Breast epithelium (tissue), 3 donors: Measurements from ENCODE around the gene MARCHF11.

Experiments
- POLR2A ChIP-seq: fragments of 450-650 bp; IDR thresholded peaks from one replicate; pipeline ENCODE4 v1.6.1; 2016; ENCODE audit warnings: antibody characterized with exemption, mild to moderate bottlenecking, moderate library complexity
- POLR2AphosphoS5 ChIP-seq, 3 donors: sonication (generic); formaldehyde crosslinking; IDR thresholded peaks; one replicate each; pipeline ENCODE4 v1.6.1; 2017; ENCODE audit warnings: antibody characterized with exemption in 3 of 3
- TF ChIP-seq, protein P1 (sequence below), 3 donors: fragments of 450-650 bp; IDR thresholded peaks; one replicate each; pipeline ENCODE4 v1.5.1; 2016 to 2017; ENCODE audit warnings: antibody characterized with exemption in 3 of 3, mild to moderate bottlenecking in 3 of 3, moderate library complexity in 3 of 3

DNA sequence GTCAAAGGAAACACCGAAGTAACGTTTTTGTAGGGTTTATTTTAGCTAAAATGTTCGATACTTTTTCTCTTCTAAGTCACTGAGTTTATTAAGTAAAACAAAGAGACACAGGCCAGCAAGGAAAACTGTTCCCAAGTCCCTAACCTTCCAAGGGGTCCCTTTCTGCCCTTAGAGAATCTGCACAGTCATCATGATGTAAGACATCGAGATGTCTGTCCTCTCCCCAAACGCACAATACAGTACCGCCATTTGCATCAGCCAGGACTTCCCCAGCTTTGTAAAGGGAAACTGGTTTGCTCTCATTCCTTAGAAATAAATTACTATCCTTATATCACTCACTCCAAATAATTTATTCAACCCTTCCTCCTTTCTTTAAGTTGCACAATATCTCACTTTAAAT is 89.3 kb downstream of the MARCHF11 start:
- TF ChIP-seq POLR2A (no peak), POLR2AphosphoS5 (IDR thresholded peaks at IDR 0.05) (no peak)
- TF ChIP-seq, protein P1, sequence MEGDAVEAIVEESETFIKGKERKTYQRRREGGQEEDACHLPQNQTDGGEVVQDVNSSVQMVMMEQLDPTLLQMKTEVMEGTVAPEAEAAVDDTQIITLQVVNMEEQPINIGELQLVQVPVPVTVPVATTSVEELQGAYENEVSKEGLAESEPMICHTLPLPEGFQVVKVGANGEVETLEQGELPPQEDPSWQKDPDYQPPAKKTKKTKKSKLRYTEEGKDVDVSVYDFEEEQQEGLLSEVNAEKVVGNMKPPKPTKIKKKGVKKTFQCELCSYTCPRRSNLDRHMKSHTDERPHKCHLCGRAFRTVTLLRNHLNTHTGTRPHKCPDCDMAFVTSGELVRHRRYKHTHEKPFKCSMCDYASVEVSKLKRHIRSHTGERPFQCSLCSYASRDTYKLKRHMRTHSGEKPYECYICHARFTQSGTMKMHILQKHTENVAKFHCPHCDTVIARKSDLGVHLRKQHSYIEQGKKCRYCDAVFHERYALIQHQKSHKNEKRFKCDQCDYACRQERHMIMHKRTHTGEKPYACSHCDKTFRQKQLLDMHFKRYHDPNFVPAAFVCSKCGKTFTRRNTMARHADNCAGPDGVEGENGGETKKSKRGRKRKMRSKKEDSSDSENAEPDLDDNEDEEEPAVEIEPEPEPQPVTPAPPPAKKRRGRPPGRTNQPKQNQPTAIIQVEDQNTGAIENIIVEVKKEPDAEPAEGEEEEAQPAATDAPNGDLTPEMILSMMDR (IDR thresholded peaks at IDR 0.05): no peak
